Endometrial microvascular endothelial cells (primary cell): ENCODE measurements around the gene TMEM8B. TPM values are rescaled to one million over a fixed set of nuclear protein-coding genes. Genes with fewer than 3 reads are reported as not detected.

Experiments
- in situ Hi-C: cut with HindIII; loops from 2 replicates; pipeline ENCODE4 v1.10.0; 2017; ENCODE audit warnings: low sequenced_read_pairs, low pct_unique_long_range_greater_than_20kb; ENCODE audit errors: inconsistent ontology term
- total RNA-seq: library from RNA; depleted of rRNA; stranded (reverse); fragments of >200 nt; gene quantifications from one replicate; pipeline ENCODE4 v1.2.3, GENCODE V29; 2015; ENCODE audit errors: inconsistent ontology term

TMEM8B gene
- total RNA-seq, 1 donor from 2014 or later: 0.09 TPM

- in situ Hi-C loops: no loop called here
Measured at GRCh38 chr9:35834260-35835215, 5.5 kb downstream of the TMEM8B start.

DNA sequence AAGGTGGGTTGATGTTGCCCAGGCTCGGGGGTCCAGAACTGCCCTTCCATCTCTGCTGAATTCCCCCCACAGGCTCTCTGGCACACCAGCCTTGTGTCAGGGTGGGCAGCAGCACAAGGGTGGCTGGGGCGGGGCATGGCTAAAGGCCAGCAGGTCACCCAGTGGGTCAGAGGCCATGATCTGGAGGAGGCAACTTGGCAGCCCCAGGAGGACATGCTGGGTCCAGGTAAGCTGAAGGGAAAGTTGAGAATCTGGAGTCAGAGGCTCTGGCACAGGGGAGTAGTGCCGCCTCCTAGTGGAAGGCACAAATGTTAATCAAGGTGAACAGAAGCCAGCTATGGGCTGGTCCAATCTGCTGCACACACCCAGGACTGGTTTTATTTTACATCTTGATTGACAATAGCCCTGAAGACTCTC, 6.2 kb downstream of the TMEM8B start:
- in situ Hi-C loops: no loop called here

DNA sequence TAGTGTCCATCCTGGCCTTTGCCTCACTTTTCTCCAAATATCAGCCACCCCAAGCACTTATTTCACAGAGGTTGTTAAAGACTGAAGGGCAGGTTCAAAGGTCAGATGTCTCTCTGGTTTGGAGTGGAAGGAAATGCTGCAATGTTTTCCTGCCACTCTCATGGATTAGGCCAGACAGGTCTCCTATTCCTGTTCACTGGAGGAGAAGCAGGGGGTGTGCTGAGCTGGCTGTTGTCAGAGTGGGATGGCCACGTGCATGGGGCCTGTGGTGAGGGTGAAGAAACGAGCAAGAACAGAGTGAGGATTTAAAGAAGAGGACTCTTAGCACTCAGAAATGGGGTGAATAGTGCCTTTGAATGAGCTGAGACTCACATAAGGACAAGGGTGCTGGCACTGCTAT, 6.7 kb downstream of the TMEM8B start:
- in situ Hi-C loops: no loop called here

DNA sequence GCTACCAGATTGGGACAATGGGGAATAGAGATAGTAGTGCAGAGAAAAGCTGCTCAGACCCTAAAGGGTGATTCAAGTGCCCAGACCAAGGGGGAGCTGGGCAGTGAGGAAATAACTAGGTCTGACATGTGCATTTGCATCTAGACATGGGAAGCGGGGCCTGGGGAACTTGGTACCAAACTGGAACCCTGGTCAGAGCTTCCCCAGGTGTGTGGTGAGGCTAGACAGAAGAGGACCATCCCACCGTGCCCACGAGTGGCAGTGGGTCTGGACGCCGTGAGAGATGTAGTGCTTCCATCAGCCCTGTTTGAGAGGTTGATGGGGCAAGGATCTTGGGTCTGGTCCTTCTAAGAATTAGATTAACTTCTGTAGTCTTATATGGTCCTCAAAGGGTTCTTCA, 7.6 kb downstream of the TMEM8B start:
- in situ Hi-C loops: no loop called here

DNA sequence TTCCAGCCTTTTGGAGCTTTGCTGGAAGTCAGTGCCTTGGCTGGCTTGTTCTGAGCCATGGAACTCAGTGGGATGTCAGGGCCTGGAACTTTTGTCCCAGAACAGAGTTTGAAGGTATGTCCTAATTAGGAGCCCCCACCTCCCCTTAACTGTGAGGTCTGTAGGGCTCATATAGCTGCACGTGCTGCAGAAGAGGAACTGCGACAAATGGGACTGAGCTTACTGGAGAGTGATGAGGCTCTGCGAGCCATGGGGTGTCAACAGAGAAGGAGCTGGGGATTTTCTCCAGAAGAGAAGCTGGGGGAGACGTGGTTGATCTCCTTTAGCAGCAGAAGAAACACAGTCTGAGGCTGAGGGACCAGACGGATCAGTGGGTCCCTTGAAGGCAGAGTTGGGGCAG, 10.9 kb downstream of the TMEM8B start:
- in situ Hi-C loops: no loop called here

DNA sequence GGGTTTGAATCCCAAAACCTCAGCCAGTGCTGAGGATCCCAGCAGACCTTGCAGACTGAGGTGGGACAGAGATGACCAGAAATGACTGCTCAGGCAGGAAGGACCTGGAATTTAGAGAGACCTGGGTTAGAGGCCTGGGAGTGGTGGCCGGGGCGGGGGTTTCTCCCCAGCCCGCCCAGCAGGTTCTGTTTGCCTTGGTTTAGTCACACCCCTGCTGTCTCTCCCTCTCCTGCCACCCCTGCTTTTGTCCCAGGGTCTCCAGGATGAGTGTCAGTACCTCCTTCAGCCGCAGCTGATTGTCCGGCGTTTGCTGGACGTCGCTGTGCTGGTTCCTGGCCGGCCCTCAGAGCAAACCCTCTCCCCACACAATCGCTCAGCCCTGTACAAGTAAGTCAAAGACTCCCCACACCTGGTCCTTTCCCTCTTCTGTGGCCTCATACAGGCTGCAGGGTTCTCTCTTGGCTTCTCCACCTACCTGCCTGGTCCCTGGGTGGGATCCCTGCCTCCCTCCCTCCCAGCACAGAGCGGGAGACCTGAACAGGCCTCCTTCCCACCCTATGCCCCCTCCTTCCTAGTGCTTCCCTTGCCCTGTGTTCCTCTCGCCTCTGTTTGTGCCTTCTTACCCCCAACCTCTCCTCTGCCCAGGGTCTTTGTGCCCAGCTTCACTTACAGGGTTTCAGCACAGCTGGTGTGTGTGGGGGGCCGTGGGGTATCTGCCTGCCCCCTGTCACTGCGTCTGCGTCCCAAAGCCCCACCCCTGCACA, 12.0 kb downstream of the TMEM8B start:
- in situ Hi-C loops: no loop called here

DNA sequence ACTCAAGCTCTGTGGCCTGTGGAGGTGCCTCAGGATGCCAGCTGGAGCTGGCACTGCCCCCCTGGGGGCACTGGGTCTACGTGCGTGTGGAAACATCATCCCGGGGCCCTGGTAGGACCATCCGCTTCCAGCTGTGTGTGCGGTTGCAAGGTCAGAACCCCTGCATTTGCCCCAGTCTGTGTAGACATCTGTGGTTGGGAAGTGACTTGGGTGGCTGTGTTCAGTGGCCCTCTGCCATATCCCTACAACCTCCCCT, 12.5 kb downstream of the TMEM8B start:
- in situ Hi-C loops: no loop called here

DNA sequence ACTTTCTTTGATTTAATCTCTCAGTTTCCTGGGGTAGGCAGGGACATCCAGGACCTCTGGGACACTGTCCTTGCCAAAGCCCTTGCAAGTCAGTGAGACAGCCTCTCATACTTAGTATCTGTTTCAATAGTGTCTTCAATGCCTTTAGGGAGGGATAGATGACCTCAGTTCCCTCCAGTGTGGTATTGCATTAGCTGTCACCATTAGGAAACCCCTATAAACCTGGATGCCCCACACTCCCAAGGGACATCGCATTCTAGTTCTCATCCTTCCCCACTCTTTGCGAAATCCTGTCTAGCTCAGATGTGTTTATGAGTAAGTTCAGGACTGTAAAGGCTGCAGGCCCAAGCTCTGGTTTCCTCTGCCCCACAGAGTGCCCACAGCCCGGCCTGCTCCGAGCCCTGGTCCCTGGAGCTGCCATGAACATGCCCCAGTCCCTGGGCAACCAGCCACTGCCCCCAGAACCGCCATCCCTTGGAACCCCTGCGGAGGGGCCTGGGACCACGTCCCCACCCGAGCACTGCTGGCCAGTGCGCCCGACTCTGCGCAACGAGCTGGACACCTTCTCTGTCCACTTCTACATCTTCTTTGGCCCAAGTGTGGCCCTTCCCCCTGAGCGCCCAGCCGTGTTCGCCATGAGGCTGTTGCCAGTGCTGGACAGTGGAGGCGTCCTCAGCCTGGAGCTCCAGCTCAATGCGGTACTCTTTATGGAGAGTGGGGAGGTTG, 13.2 kb downstream of the TMEM8B start:
- in situ Hi-C loops: no loop called here

GRCh38 chr9:35842795-35843194, 13.8 kb downstream of the TMEM8B start:
- in situ Hi-C loops: no loop called here

GRCh38 chr9:35844628-35845270, 15.7 kb downstream of the TMEM8B start:
- in situ Hi-C loops: no loop called here

GRCh38 chr9:35845824-35846771, 17.1 kb downstream of the TMEM8B start:
- in situ Hi-C loops: no loop called here

DNA sequence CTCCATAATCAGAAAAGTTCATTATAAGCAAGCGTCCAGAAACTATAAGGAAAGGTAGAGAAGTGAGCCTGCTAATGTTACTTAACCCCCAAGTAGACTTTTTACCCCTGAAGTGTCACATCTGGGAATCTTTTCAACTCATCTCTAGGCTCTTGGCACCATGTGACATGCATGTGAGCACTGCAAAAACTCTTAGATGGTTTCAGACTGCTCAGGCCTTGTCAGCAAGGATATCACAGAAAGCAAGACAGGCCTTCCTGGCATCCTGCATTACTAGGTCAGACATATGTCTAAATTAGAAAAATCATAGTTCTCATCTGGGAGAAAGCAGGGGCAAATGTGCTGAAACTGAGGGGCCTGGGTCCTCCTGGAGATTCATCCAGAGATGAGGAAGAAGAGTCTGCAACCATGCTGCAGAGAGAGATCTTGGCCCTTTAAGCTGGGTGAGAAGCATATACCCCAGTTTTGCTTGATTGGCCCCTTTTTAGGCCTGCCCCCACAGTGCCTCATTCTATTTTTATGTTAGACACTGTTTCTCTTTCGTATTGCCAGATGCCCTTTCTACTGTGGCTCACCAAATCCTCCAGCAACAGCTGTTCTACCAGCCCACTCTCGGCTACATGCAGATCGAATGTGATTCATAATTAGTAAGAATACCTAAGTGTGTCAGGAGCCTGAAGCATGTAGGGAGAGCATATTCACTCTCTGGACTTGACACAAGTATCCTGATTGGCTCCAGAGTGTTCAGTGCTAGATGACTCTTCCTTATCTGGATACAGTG, 19.0 kb downstream of the TMEM8B start:
- in situ Hi-C loops: no loop called here

DNA sequence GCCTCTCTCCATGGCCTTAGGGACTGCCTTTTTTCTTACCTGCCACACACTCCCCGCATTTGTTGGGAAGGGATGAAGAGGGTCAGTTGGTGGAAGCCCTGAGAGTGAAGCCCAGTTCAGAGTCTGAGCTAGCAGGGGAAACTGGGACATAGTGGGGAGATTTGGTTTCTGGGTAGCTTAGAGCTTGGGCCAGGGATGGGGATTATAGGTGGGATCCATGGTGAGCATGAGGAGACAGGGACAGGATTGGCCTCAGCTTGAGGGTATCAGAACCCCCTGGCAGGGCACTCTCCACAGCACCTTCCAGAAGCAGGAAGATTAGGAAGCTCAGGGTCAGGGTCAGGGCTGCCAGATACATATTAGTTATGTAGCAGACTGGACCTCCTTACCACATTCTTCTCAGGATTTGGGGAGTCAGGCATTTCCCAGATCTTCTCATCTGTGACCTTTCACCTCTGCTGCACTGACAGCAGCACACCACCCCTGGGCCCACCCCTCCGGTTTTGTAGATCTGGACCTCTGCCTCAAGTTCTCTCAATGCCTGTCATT, 23.3 kb downstream of the TMEM8B start:
- in situ Hi-C loops: no loop called here

DNA sequence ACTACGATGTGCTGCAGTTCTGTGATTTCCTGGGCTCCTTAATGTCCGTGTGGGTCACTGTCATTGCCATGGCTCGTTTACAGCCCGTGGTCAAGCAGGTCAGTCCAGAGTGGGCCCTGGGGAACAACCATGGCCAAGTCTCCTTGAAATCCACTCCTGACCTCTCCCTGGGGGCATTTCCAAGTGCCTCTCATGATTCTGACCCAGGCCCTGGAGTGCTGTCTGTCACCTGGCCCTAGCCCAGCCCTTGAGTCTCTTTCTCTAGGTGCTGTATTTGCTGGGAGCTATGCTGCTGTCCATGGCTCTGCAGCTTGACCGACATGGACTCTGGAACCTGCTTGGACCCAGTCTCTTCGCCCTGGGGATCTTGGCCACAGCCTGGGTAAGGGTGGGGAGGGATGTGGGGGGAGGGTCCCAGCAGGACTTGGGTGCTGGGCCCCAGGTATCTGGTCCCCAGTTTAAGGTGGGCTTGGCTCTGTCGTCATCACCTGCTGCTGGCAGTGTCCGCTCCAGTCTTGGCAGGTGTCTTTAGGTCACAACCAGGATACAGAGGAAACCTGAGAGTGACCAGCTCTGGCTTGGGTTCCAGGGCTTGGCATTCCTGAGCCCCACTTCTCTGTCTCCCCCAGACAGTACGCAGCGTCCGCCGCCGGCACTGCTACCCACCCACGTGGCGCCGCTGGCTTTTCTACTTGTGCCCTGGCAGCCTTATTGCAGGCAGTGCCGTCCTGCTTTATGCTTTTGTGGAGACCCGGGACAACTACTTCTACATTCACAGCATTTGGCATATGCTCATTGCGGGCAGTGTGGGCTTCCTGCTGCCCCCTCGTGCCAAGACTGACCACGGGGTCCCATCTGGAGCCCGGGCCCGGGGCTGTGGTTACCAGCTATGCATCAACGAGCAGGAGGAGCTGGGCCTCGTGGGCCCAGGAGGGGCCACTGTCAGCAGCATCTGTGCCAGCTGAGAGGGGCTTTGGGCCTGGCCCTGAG, 24.1 kb downstream of the TMEM8B start:
- in situ Hi-C loops: no loop called here

DNA sequence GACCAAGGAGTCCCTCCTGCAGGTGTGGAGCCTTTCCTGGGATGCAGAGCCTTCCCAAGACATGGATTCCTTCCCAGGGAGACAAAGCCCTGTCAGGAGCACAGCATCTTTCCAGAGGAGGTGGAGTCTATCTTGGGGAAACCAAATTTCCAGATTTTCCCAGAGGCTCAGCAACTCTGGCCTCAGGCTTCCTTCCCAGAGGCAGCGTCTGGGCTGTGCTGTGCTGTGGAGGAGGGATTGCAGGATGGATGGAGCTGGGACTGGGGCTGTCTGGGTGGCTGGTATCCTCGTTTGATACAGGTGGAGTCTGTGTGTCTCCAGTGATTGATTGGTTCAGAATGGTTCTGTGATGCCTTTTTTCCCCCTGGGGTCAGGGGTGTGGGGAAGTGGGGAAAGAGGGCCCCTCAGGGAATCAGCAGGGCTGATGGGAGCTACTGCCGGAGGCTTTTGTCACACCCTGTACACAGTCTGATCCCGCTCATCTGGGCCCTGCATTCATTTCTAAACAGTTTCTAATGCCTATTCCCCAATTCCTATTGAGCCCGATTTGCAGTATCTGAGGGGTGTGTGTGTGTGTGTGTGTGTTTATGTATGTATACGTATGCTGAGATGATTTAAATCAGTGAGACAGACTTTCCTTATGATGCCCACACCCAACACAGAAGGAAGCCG, 25.2 kb downstream of the TMEM8B start:
- in situ Hi-C loops: no loop called here

DNA sequence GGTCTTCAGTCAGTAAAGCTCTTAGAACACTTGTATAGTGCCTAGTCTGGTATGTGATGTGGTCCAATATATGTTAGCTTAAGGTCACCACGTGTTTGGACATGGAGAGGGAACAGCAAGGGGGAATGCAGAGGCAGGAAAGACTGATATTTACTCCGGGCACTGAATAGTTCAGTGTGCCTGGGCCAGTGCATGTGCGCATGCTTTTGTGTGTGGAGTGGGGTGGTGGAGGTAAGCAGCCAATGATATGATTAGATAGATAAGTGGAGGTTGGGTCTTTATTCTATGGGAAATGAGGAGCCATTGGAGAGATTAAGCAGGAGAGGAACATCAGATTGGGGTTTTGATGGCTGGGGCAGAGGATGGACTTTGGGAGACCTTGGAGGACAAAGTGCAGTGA, 27.2 kb downstream of the TMEM8B start:
- in situ Hi-C loops: no loop called here
